ENCODE data around the gene ALKAL2. TPM values are rescaled to one million over a fixed set of nuclear protein-coding genes. Genes with fewer than 3 reads are reported as not detected.

The ALKAL2 gene
- total RNA-seq, 4 donors from 2014 or later = 1.7 to 11.9 (median 2.3) TPM; not detected in 1

DNA sequence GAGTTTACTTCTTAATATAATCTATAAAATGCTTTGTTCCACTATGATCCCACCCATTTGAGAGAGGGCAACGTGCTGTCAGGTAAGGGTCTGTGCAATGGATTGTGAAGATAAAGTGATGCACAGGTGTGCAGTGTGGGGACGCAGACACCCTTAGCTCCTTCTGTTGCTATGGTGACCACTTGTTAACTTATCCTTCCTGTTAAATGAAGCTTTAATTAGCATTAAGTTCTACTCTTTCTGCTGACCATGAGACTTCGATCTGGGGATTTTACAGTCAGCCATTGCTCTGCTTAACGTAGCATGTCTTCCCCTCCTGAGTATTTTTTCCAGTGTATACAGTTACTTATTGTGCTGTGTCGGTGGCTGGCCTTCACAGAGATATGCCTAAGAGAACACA, 23.1 kb upstream of the ALKAL2 start:
- H3K27ac ChIP-seq (replicated peaks in 1 of 4) = no peak overlapping the region
- 91% methylated on average over 5 of the region's 5 CpGs for WGBS
- H3K36me3 ChIP-seq = no peaks in the 10 kb centered on the region
- TF ChIP-seq, protein P1, sequence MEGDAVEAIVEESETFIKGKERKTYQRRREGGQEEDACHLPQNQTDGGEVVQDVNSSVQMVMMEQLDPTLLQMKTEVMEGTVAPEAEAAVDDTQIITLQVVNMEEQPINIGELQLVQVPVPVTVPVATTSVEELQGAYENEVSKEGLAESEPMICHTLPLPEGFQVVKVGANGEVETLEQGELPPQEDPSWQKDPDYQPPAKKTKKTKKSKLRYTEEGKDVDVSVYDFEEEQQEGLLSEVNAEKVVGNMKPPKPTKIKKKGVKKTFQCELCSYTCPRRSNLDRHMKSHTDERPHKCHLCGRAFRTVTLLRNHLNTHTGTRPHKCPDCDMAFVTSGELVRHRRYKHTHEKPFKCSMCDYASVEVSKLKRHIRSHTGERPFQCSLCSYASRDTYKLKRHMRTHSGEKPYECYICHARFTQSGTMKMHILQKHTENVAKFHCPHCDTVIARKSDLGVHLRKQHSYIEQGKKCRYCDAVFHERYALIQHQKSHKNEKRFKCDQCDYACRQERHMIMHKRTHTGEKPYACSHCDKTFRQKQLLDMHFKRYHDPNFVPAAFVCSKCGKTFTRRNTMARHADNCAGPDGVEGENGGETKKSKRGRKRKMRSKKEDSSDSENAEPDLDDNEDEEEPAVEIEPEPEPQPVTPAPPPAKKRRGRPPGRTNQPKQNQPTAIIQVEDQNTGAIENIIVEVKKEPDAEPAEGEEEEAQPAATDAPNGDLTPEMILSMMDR (IDR thresholded peaks at IDR 0.05) = no peak
- no peak for TF ChIP-seq POLR2AphosphoS5 (IDR thresholded peaks at IDR 0.05)
- no peak for TF ChIP-seq POLR2A (IDR thresholded peaks at IDR 0.05; ENCODE audit: low read depth)
- TF ChIP-seq EP300 (IDR thresholded peaks at IDR 0.05) = no peak
- intact Hi-C loops (cut with DNase I) = no loop called here
- no peak for DNase-seq (ENCODE audit: extremely low spot score)
- H3K27me3 ChIP-seq = peaks cover 0 to 18% (median 0%) of the 10 kb centered on the region in 4 donors
- no peak overlapping the region for H3K4me3 ChIP-seq
- no peaks in the 10 kb centered on the region for H3K9me3 ChIP-seq
- H3K4me1 ChIP-seq = no peaks in the 10 kb centered on the region

DNA sequence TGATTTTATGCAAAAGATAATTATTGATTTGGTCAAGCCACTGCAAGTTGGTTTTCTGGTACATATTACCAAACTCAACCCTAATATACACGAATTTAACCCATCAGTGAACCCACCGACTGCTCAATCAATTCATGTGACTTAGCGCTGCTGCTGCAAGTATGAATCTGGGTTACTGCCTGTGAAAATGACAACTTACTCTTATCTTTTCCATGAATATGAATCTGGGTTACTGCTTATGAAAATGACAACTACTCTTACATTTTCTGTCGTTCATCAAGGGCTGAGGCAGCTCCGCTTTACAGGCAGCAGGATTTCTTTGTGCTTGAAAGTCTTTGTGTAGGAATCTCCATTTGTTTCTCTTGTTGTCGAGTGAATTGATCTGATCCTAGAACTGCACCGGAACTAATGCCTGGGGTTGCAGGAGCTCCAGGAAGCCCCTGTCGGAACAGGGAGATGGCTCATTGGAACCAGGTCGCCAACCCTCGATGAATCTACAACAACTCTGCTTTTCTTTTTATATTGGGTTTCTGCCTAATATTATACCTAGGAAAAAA, 22.1 kb upstream of the ALKAL2 start:
- Histone ChIP-seq H3K27me3 (peaks cover 0 to 12% (median 0%) of the 10 kb centered on the region in 4 donors), H3K4me1 (no peaks in the 10 kb centered on the region), H3K27ac (replicated peaks in 1 of 4) (no peak overlapping the region), H3K36me3 (no peaks in the 10 kb centered on the region), H3K9me3 (no peaks in the 10 kb centered on the region), H3K4me3 (no peak overlapping the region)
- WGBS = 71% methylated on average over 10 of the region's 10 CpGs
- TF ChIP-seq POLR2AphosphoS5 (IDR thresholded peaks at IDR 0.05) (no peak), EP300 (IDR thresholded peaks at IDR 0.05) (no peak), POLR2A (IDR thresholded peaks at IDR 0.05; ENCODE audit: low read depth) (no peak)
- TF ChIP-seq, protein P1 (IDR thresholded peaks at IDR 0.05) = no peak
- DNase-seq (ENCODE audit: extremely low spot score) = no peak
- intact Hi-C loops (cut with DNase I) = no loop called here

DNA sequence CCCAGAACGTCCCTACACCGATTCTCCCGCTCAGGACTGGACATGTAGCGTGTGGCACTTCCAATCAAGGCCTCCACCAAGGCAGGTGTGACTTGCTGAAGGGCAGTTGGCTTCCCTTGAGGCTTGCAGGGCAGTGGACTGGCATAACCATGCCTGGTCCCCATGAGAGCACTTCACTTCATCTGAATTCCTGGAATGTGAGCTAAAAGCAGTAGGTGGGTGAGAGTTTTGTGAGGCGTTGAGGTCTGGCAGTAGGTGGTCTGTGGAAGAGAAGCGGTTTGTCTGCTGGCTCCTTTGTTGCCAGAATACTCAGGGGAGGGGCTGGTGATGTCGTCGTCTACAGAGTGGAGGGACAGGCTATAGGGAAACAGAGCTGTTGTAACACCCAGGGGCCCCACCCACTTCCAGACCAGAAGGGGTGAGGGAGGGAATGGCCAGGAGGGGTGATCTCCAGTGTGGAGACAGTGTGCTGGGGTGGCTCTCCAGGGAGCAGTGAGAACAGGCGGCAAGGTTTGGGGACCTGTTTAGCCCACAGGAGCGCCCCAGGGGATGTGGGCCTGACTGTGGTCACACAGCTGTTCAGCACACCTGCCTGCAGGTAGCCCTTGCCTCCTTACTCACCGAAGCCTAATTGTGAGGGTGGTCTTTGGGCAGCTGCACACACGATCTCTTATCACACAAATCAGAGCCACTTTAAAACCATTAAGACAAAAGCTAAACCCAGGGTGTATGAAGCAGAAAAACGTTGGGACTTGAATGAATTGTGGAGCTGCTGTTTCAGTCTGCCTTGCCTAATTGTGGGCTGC, 21.5 kb upstream of the ALKAL2 start:
- Histone ChIP-seq H3K4me3 (no peak overlapping the region), H3K27ac (replicated peaks in 1 of 4) (no peak overlapping the region), H3K4me1 (no peaks in the 10 kb centered on the region), H3K27me3 (peaks cover 0 to 5% (median 0%) of the 10 kb centered on the region in 4 donors), H3K36me3 (no peaks in the 10 kb centered on the region), H3K9me3 (no peaks in the 10 kb centered on the region)
- TF ChIP-seq POLR2AphosphoS5 (IDR thresholded peaks at IDR 0.05) (no peak), POLR2A (IDR thresholded peaks at IDR 0.05; ENCODE audit: low read depth) (no peak), EP300 (IDR thresholded peaks at IDR 0.05) (no peak)
- TF ChIP-seq, protein P1 (IDR thresholded peaks at IDR 0.05) = no peak
- intact Hi-C loops (cut with DNase I) = no loop called here
- 43% methylated on average over 9 of the region's 13 CpGs for WGBS
- peak; percentile 90 for DNase-seq (ENCODE audit: extremely low spot score)

DNA sequence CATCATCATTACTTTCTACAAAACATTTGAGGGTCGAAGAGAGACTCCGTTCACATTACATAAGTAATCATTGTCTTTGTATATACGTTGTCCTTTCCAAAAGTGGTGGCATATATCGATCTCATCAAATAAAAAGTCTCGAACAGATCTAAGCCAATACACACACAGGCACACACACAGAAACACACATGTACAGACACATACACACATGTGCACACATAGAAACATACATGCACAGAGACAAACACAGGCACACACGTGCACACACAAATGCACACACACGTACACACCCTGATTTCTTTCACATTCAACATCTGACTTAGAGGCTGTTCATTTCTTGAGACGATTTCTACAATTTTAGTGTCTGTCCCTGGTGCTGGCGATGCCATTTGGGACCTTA, 17.5 kb upstream of the ALKAL2 start:
- DNase-seq (ENCODE audit: extremely low spot score) = no peak
- TF ChIP-seq, protein P1 (IDR thresholded peaks at IDR 0.05) = no peak
- no peak for TF ChIP-seq POLR2AphosphoS5 (IDR thresholded peaks at IDR 0.05)
- TF ChIP-seq POLR2A (IDR thresholded peaks at IDR 0.05; ENCODE audit: low read depth) = no peak
- TF ChIP-seq EP300 (IDR thresholded peaks at IDR 0.05) = no peak
- Histone ChIP-seq H3K4me3 (no peak overlapping the region), H3K27me3 (no peaks in the 10 kb centered on the region), H3K27ac (replicated peaks in 1 of 4) (no peak overlapping the region), H3K9me3 (peaks cover 0 to 8% (median 0%) of the 10 kb centered on the region in 4 donors), H3K4me1 (no peaks in the 10 kb centered on the region), H3K36me3 (no peaks in the 10 kb centered on the region)
- intact Hi-C loops (cut with DNase I) = no loop called here
- 83% methylated on average over 9 of the region's 9 CpGs for WGBS

Measured in esophagus muscularis mucosa (tissue), 4 donors.